GM12892 (cell line): ENCODE results near the gene PPP6R1.

Experiments used
- POLR2A ChIP-seq: IDR thresholded peaks from 2 replicates; pipeline ENCODE4 v1.6.1; 2011; ENCODE audit warnings: low read depth, low read length, control low read depth
- POLR2AphosphoS5 ChIP-seq: IDR thresholded peaks from 2 replicates; pipeline ENCODE4 v1.6.1; 2011; ENCODE audit warnings: low read depth, low read length, control low read depth
- TAF1 ChIP-seq: IDR thresholded peaks from 2 replicates; pipeline ENCODE4 v1.6.1; 2011; ENCODE audit warnings: low read depth, mild to moderate bottlenecking, control low read depth, low read length, borderline replicate concordance

DNA sequence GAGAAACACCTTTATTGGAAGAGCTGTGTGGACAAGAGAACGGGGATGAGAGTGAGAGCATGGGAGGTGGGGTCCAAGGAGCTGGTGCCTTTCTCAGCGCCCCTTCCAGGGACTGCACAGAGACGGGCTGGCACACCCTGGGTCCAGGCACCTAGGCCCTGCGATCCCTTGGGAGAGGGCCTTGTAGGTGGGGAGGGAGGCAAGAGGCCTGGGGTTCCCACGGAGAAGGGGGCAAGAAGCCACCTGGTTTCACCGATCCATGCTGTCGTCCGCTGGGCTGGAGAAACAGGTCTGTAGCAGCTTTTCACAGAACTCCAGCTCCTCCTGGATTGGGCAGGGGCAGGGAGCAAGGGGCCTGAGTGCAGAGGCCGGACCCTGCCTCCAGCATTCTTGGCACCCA, 3.5 kb upstream of the PPP6R1 start:
- TF ChIP-seq POLR2A (no peak), POLR2AphosphoS5 (no peak), TAF1 (no peak)
